GM12872 (cell line): ENCODE measurements around the gene KRT38.

ENCODE experiments used
- TF ChIP-seq, protein P1 (sequence below): IDR thresholded peaks from 3 replicates; pipeline ENCODE4 v1.5.1; 2011; ENCODE audit warnings: low read depth, mild to moderate bottlenecking, low read length, moderate library complexity; ENCODE audit not compliant: insufficient read depth

KRT38 gene

DNA sequence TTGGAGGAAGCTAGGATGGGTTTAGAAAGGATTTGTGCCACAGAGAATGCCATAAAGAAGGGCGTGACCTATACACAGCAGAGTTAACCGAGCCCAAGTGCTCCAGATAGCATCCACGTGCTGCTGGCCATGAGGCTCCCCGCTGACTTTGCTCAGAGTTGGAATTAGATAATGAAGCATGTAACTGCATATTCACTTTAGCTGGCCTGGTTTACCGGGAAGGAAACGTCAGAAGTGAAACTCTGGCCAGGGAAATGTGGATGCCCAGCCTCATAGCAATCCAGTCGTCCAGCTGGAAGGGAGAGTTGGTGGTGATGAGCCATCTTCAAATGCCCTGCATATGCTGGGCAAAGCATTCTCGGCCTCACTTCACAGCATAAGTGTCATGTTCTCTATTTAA, 34.1 kb upstream of the KRT38 start:
- TF ChIP-seq, protein P1, sequence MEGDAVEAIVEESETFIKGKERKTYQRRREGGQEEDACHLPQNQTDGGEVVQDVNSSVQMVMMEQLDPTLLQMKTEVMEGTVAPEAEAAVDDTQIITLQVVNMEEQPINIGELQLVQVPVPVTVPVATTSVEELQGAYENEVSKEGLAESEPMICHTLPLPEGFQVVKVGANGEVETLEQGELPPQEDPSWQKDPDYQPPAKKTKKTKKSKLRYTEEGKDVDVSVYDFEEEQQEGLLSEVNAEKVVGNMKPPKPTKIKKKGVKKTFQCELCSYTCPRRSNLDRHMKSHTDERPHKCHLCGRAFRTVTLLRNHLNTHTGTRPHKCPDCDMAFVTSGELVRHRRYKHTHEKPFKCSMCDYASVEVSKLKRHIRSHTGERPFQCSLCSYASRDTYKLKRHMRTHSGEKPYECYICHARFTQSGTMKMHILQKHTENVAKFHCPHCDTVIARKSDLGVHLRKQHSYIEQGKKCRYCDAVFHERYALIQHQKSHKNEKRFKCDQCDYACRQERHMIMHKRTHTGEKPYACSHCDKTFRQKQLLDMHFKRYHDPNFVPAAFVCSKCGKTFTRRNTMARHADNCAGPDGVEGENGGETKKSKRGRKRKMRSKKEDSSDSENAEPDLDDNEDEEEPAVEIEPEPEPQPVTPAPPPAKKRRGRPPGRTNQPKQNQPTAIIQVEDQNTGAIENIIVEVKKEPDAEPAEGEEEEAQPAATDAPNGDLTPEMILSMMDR = no peak

DNA sequence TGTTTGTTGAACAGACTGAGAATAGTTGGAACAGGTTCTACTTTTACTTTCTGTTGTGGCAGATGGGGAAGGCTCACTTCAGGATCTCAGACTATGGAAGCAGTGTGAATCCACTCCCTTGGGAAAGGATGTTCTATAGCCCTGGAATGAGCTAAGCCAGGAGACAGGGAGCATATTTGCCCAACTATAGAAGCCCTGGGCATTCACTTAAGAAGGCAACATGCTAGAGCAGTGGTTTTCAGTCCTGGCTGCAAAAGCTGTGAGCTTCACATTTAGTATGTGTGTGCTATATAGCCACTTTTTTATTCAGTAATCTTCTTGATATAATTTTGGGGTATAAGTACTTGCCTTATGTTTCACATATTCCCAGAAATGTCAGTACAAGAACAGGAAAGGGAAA, 27.6 kb upstream of the KRT38 start:
- TF ChIP-seq, protein P1 = no peak

DNA sequence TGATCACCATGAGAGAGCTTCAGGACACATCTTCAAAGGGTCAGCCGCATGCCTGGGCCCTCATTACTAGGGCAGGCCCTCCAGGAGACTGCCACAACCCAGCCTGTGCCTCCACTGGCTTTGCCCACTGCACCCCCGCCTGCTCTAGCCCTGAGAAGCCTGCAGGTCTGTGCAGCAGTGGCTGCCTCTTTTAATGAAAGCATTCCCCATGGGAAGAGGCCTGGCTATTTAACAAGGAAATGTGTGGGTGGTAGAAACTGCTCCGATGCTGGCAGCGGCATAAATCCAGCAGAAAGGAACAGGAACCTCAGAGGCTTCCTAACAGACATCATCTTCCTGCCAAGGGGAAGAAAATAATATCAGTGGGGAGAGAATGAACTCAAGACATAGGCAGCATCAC, 26.8 kb upstream of the KRT38 start:
- TF ChIP-seq, protein P1 = no peak

DNA sequence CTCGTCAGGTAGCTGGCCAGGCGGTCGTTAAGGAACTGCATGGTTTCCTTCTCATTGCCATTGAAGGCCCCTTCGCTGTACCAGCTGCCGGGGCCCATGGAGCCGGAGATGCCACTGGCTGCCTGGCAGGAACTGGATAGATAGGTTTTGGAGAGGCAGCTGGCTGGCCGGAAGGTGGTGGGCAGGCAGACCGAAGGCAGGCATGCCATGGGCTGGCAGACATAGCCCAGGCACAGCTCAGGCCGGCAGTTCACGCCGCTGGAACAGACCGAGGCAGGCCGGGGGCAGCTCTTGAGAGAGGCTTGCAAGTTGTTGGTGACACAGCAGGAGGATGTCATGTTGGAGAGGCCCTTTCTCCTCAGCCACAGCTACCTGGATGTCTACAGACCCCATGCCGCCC, 26.2 kb upstream of the KRT38 start, which contains the start of gene KRT32:
TSS of gene KRT32 (minus strand) at position 399 of the 400 bp plus-strand sequence. CDS start at position 338, 61 bp downstream.
- TF ChIP-seq, protein P1 = no peak

DNA sequence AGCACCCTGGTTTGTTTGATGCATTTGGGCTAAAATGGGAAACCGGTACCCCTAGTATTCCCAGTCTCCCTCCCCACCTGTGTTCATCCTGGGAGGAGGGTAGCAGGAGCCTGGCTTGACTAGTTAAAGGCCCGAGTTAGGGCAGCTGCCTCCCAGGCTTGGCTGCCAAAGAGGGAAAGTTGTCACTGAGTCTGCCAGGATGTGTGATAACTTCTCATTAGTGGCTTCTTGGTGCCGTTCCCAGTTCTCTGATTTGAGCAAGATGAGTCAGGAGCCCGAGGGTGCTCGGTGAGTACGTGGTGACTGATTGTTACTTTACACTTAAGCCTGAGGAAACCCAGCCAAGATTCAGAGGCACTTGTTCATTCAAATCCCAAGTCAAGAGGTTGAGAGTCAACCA, 23.9 kb upstream of the KRT38 start:
- TF ChIP-seq, protein P1 = no peak

DNA sequence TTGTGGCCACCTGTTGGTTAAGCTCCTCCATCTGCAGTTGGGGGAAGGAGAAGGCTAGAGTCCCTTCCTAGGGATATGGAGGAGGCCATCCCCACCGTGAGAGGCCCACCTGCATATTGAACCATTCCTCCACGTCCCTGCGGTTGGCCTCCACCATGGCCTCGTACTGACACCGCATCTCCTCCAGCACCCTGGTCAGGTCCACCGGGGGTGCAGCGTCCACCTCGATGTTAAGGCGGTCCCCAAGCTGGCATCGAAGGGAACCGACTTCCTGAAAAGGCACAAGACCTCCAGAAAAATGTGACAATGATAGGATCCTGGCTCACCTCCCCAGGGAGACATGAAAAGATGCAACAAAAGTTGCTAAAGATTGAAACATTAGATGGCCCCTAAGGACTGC, 23.4 kb upstream of the KRT38 start:
- TF ChIP-seq, protein P1 = no peak

DNA sequence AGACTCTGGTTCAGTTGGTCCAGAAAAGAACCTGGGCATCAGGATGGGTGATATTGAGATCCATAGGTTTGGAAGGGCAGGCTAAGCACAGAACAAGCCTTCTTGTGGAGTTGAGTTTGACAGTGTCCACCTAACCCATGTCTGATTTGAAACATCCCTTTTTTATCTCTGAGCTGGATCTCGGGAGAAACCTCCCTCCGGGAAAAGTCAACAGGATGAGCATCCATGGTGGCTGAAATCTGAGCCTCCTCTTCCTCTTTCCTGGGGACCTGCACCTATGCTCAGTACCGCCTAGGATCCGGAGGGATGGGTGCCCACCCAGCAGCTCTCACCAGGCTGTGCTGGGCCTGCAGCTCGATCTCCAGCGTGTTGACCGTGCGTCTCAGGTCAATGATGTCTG, 23.0 kb upstream of the KRT38 start:
- TF ChIP-seq, protein P1 = no peak

DNA sequence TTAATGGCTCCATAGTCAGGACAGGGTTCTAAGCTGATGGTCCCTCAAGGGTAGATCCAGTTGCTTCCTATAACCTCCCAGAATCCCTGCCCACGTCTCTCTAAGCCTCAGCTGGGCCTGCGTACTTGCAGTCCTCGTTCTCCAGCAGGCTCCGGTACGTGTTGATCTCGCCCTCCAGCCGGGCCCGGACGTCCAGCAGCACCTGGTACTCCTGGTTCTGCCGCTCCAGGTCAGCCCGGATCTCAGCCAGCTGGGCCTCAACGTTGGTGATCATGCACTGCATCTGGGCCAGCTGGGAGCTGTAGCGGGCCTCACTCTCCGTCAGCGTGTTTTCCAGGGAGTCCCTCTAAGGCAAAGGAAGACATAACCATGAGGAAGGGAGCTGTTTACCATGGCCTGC, 21.9 kb upstream of the KRT38 start:
- TF ChIP-seq, protein P1 = no peak
